HepG2 (cell line): ENCODE results near the gene MSANTD1. TPM values are rescaled to one million over a fixed set of nuclear protein-coding genes. Genes with fewer than 3 reads are reported as not detected.

Experiments
- CBX2 ChIP-seq, 2 experiments: fragments of 200-600 bp in 1 of 2; sonication (generic); formaldehyde crosslinking in 1 of 2; IDR thresholded peaks; 2 replicates each; pipeline versions ENCODE4 v1.7.0 to v1.8.1; 2018 to 2022; ENCODE audit warnings: low read depth in 2 of 2, low read length in 1 of 2, mild to moderate bottlenecking in 1 of 2, missing genetic modification reagents in 1 of 2
- ELF4 ChIP-seq: sonication (generic); formaldehyde crosslinking; IDR thresholded peaks from 2 replicates; pipeline ENCODE4 v1.5.0; 2020; ENCODE audit warnings: missing genetic modification reagents, mild to moderate bottlenecking, moderate library complexity, borderline replicate concordance
- MLLT10 ChIP-seq: sonication (generic); formaldehyde crosslinking; IDR thresholded peaks from 2 replicates; pipeline ENCODE4 v1.4.0; 2020; ENCODE audit warnings: missing genetic modification reagents
- NCOA2 ChIP-seq: sonication (generic); formaldehyde crosslinking; IDR thresholded peaks from 2 replicates; pipeline ENCODE4 v1.8.0; 2022; ENCODE audit warnings: inconsistent platforms
- SNRNP70 ChIP-seq: fragments of 200-400 bp; formaldehyde crosslinking; IDR thresholded peaks from 2 replicates; pipeline ENCODE4 v1.6.1; 2017; ENCODE audit warnings: mild to moderate bottlenecking, low read depth, low read length, moderate library complexity
- TOE1 ChIP-seq: sonication (generic); formaldehyde crosslinking; IDR thresholded peaks from 2 replicates; pipeline ENCODE4 v1.4.0; 2020; ENCODE audit warnings: mild to moderate bottlenecking, missing genetic modification reagents
- ZFAT ChIP-seq: sonication (generic); formaldehyde crosslinking; conservative IDR thresholded peaks from 2 replicates; pipeline ENCODE4 v1.8.1; 2023; ENCODE audit warnings: missing genetic modification reagents, inconsistent platforms
- ZNF773 ChIP-seq: sonication (generic); formaldehyde crosslinking; IDR thresholded peaks from 2 replicates; pipeline ENCODE4 v1.4.0; 2020; ENCODE audit warnings: missing genetic modification reagents, borderline replicate concordance
- polyA plus RNA-seq, 8 experiments: library from polyadenylated mRNA; depleted of rRNA in 3 of 8; stranded (reverse) in 7 of 8; unstranded in 1 of 8; fragments of >200 nt; fragmentation: Illumina TruSeq in 4 of 8; extraction: Trizol in 4 of 8; gene quantifications; 2 replicates each; pipeline versions ENCODE4 v1.2.1 to v1.2.3, GENCODE V29; 2011 to 2016; ENCODE audit warnings: low read depth in 4 of 8, missing spikeins in 1 of 8, mixed read lengths in 1 of 8; ENCODE audit not compliant: insufficient read depth in 1 of 8
- total RNA-seq, 5 experiments: library from RNA; depleted of rRNA; stranded (reverse); fragments of >200 nt; fragmentation: Illumina TruSeq; extraction: Trizol; gene quantifications; 2 replicates each; pipeline ENCODE4 v1.2.3, GENCODE V29; 2016; ENCODE audit warnings: low read depth in 1 of 5
- TF ChIP-seq, protein P1 (sequence below): sonication (generic); formaldehyde crosslinking; IDR thresholded peaks from 2 replicates; pipeline ENCODE4 v1.9.0; 2021; ENCODE audit warnings: mild to moderate bottlenecking, missing genetic modification reagents
- TF ChIP-seq, protein P2 (sequence below): sonication (generic); formaldehyde crosslinking; IDR thresholded peaks from 2 replicates; pipeline ENCODE4 v1.9.0; 2022; ENCODE audit warnings: low read depth, missing genetic modification reagents
- TF ChIP-seq, protein P3 (sequence below): sonication (generic); formaldehyde crosslinking; IDR thresholded peaks from 2 replicates; pipeline ENCODE4 v1.4.0; 2020; ENCODE audit warnings: low read depth, missing genetic modification reagents
- TF ChIP-seq, protein P4 (sequence below): sonication (generic); formaldehyde crosslinking; IDR thresholded peaks from 2 replicates; pipeline ENCODE4 v1.5.1; 2020; ENCODE audit warnings: mild to moderate bottlenecking, moderate library complexity, missing genetic modification reagents

MSANTD1 gene
- total and polyA plus RNA-seq, 2 of the 13 experiments (the other 11 are each of a cell fraction or from before 2014, with no cell fraction given), result 0.22 to 0.40 TPM

DNA sequence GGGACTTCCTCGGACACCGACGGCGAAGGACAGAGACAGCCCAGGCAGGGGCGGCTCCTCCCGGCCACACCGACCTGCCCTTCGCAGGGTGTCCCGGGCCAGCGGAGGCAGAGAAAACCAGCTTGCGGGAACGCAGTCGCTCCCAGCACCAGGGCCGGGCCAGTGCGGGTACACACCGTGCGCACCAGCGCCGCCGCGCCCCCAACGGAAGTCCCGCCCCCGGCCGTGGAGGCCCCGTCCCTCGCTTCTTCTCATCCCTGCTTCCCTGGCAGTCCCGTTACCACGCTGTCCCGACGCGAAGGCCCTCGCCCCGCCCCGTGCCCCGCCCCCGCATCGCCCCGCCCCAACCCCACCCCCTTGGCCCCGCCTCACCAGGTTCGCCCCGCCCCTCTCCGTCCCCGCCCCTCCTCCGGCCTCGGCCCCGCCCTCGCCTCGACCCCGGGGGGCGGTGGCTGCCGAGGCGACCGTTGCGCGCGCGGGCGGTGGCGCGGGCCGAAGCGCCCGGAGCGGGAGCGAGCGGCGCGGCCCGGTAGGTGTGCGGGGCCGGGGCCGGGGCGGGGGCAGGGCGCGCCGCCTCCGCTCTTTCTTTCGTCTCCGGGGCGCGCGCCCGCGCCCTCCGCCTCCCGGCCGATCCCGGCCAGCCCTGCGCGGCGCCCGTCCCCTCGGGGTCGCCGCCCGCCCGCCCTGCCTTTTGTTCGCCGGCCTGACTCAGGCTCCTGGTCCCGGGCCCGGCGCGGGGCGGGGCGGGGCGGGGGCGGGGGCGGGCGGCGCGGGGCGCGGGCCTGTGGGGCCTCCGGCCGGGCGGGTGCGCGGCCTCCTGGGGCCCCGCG lies 43.8 kb downstream of the MSANTD1 start, which contains the start of gene RGS12 (continued):
- TF ChIP-seq, protein P1, sequence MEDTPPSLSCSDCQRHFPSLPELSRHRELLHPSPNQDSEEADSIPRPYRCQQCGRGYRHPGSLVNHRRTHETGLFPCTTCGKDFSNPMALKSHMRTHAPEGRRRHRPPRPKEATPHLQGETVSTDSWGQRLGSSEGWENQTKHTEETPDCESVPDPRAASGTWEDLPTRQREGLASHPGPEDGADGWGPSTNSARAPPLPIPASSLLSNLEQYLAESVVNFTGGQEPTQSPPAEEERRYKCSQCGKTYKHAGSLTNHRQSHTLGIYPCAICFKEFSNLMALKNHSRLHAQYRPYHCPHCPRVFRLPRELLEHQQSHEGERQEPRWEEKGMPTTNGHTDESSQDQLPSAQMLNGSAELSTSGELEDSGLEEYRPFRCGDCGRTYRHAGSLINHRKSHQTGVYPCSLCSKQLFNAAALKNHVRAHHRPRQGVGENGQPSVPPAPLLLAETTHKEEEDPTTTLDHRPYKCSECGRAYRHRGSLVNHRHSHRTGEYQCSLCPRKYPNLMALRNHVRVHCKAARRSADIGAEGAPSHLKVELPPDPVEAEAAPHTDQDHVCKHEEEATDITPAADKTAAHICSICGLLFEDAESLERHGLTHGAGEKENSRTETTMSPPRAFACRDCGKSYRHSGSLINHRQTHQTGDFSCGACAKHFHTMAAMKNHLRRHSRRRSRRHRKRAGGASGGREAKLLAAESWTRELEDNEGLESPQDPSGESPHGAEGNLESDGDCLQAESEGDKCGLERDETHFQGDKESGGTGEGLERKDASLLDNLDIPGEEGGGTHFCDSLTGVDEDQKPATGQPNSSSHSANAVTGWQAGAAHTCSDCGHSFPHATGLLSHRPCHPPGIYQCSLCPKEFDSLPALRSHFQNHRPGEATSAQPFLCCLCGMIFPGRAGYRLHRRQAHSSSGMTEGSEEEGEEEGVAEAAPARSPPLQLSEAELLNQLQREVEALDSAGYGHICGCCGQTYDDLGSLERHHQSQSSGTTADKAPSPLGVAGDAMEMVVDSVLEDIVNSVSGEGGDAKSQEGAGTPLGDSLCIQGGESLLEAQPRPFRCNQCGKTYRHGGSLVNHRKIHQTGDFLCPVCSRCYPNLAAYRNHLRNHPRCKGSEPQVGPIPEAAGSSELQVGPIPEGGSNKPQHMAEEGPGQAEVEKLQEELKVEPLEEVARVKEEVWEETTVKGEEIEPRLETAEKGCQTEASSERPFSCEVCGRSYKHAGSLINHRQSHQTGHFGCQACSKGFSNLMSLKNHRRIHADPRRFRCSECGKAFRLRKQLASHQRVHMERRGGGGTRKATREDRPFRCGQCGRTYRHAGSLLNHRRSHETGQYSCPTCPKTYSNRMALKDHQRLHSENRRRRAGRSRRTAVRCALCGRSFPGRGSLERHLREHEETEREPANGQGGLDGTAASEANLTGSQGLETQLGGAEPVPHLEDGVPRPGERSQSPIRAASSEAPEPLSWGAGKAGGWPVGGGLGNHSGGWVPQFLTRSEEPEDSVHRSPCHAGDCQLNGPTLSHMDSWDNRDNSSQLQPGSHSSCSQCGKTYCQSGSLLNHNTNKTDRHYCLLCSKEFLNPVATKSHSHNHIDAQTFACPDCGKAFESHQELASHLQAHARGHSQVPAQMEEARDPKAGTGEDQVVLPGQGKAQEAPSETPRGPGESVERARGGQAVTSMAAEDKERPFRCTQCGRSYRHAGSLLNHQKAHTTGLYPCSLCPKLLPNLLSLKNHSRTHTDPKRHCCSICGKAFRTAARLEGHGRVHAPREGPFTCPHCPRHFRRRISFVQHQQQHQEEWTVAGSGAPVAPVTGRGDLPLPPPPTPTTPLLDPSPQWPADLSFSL (CRISPR knock-in tag), result no peak
- TF ChIP-seq TOE1 (CRISPR knock-in tag), result no peak
- TF ChIP-seq CBX2 (IDR thresholded peaks at IDR 0.05; ENCODE audit: low read depth, low read length), result no peak
- TF ChIP-seq CBX2 (CRISPR knock-in tag; IDR thresholded peaks at IDR 0.05; ENCODE audit: low read depth), result no peak
- no peak for TF ChIP-seq ELF4 (CRISPR knock-in tag)
- TF ChIP-seq, protein P2, sequence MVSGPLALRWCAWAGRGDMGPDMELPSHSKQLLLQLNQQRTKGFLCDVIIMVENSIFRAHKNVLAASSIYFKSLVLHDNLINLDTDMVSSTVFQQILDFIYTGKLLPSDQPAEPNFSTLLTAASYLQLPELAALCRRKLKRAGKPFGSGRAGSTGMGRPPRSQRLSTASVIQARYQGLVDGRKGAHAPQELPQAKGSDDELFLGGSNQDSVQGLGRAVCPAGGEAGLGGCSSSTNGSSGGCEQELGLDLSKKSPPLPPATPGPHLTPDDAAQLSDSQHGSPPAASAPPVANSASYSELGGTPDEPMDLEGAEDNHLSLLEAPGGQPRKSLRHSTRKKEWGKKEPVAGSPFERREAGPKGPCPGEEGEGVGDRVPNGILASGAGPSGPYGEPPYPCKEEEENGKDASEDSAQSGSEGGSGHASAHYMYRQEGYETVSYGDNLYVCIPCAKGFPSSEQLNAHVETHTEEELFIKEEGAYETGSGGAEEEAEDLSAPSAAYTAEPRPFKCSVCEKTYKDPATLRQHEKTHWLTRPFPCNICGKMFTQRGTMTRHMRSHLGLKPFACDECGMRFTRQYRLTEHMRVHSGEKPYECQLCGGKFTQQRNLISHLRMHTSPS, result peak; percentile 22; the same call in 1 of the 2 replicates
- TF ChIP-seq ZFAT (CRISPR knock-in tag), result no peak
- no peak for TF ChIP-seq NCOA2
- TF ChIP-seq ZNF773 (CRISPR knock-in tag), result no peak; the same call in 1 of the 2 replicates
- TF ChIP-seq MLLT10 (CRISPR knock-in tag), result no peak
- TF ChIP-seq, protein P3, sequence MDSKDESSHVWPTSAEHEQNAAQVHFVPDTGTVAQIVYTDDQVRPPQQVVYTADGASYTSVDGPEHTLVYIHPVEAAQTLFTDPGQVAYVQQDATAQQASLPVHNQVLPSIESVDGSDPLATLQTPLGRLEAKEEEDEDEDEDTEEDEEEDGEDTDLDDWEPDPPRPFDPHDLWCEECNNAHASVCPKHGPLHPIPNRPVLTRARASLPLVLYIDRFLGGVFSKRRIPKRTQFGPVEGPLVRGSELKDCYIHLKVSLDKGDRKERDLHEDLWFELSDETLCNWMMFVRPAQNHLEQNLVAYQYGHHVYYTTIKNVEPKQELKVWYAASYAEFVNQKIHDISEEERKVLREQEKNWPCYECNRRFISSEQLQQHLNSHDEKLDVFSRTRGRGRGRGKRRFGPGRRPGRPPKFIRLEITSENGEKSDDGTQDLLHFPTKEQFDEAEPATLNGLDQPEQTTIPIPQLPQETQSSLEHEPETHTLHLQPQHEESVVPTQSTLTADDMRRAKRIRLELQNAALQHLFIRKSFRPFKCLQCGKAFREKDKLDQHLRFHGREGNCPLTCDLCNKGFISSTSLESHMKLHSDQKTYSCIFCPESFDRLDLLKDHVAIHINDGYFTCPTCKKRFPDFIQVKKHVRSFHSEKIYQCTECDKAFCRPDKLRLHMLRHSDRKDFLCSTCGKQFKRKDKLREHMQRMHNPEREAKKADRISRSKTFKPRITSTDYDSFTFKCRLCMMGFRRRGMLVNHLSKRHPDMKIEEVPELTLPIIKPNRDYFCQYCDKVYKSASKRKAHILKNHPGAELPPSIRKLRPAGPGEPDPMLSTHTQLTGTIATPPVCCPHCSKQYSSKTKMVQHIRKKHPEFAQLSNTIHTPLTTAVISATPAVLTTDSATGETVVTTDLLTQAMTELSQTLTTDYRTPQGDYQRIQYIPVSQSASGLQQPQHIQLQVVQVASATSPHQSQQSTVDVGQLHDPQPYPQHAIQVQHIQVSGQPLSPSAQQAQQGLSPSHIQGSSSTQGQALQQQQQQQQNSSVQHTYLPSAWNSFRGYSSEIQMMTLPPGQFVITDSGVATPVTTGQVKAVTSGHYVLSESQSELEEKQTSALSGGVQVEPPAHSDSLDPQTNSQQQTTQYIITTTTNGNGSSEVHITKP (CRISPR knock-in tag), result no peak; the same call in 1 of the 2 replicates
- no peak for TF ChIP-seq SNRNP70
- TF ChIP-seq, protein P4, sequence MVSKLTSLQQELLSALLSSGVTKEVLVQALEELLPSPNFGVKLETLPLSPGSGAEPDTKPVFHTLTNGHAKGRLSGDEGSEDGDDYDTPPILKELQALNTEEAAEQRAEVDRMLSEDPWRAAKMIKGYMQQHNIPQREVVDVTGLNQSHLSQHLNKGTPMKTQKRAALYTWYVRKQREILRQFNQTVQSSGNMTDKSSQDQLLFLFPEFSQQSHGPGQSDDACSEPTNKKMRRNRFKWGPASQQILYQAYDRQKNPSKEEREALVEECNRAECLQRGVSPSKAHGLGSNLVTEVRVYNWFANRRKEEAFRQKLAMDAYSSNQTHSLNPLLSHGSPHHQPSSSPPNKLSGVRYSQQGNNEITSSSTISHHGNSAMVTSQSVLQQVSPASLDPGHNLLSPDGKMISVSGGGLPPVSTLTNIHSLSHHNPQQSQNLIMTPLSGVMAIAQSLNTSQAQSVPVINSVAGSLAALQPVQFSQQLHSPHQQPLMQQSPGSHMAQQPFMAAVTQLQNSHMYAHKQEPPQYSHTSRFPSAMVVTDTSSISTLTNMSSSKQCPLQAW (CRISPR knock-in tag), result no peak
